DND-41 (cell line): Measurements from ENCODE around the gene ZNF750.

Experiments used
- CTCF ChIP-seq: IDR thresholded peaks from 2 replicates; pipeline ENCODE4 v1.5.1; 2012; ENCODE audit warnings: borderline replicate concordance, low read length, moderate library complexity, mild to moderate bottlenecking; ENCODE audit not compliant: poor library complexity, severe bottlenecking; ENCODE audit errors: extremely low read depth
- EZH2 ChIP-seq: IDR thresholded peaks from 3 replicates; pipeline ENCODE4 v1.6.1; 2012; ENCODE audit warnings: borderline replicate concordance, low read depth, mild to moderate bottlenecking, moderate library complexity, low read length, inconsistent platforms; ENCODE audit not compliant: severe bottlenecking

- TF ChIP-seq CTCF (no peak), EZH2 (no peak)
Observed at GRCh38 chr17:82835766-82836512, 3.9 kb downstream of the ZNF750 start.
